Chondrocyte (in vitro differentiated cells): ENCODE results near the gene GPR25. TPM values are rescaled to one million over a fixed set of nuclear protein-coding genes. Genes with fewer than 3 reads are reported as not detected.

Experiments used
- DNase-seq: peaks from one replicate; pipeline ENCODE4 v3.0.0; 2021; ENCODE audit warnings: mixed read lengths, low spot score
- H3K27ac Mint-ChIP-seq: one replicate; pipeline ENCODE4 v1.8.0; 2021; ENCODE audit warnings: mild to moderate bottlenecking, moderate library complexity, mixed read lengths; ENCODE audit not compliant: unreplicated experiment
- H3K27me3 Mint-ChIP-seq: 2 replicates; pipeline ENCODE4 v1.8.0; 2021; ENCODE audit warnings: low read depth, mixed read lengths
- H3K36me3 Mint-ChIP-seq: 2 replicates; pipeline ENCODE4 v1.8.0; 2021; ENCODE audit warnings: low read depth, mixed read lengths
- H3K4me1 Mint-ChIP-seq: 2 replicates; pipeline ENCODE4 v1.8.0; 2021; ENCODE audit warnings: low read depth, mild to moderate bottlenecking, mixed read lengths
- H3K4me3 Mint-ChIP-seq: one replicate; pipeline ENCODE4 v1.8.0; 2021; ENCODE audit warnings: mild to moderate bottlenecking, moderate library complexity, mixed read lengths; ENCODE audit not compliant: unreplicated experiment
- H3K9me3 Mint-ChIP-seq: 2 replicates; pipeline ENCODE4 v1.8.0; 2021; ENCODE audit warnings: low read depth, mixed read lengths
- CTCF ChIP-seq: fragments of 200-600 bp; sonication (generic); IDR thresholded peaks from 2 replicates; pipeline ENCODE4 v1.5.0; 2021; ENCODE audit warnings: antibody characterized with exemption, mild to moderate bottlenecking, moderate library complexity
- total RNA-seq: library from RNA; stranded (reverse); gene quantifications from 3 replicates; pipeline ENCODE4 v1.2.1, GENCODE V29; 2021

Gene GPR25
- total RNA-seq, 1 donor from 2014 or later, result not detected

GRCh38 chr1:200919386-200919785, 46.6 kb downstream of the GPR25 start:
- no peak overlapping the region for H3K27ac Mint-ChIP-seq

GRCh38 chr1:200921571-200922110, 48.9 kb downstream of the GPR25 start:
- Mint-ChIP-seq H3K4me3 (no peak overlapping the region), H3K9me3 (no peaks in the 10 kb centered on the region)

More at GRCh38 chr1:200919386-200919785, 46.6 kb downstream of the GPR25 start:
- Mint-ChIP-seq H3K4me3 (no peak overlapping the region), H3K4me1 (peaks cover 25% of the 10 kb centered on the region), H3K9me3 (no peaks in the 10 kb centered on the region), H3K36me3 (no peaks in the 10 kb centered on the region), H3K27me3 (no peaks in the 10 kb centered on the region)
- no peak for TF ChIP-seq CTCF
- DNase-seq, result peak; percentile 47

GRCh38 chr1:200922406-200922805, 49.6 kb downstream of the GPR25 start:
- Mint-ChIP-seq H3K27ac (no peak overlapping the region), H3K4me1 (peaks cover 31% of the 10 kb centered on the region)
- no peak for TF ChIP-seq CTCF

More at GRCh38 chr1:200921571-200922110, 48.9 kb downstream of the GPR25 start:
- H3K36me3 Mint-ChIP-seq, result no peaks in the 10 kb centered on the region
- H3K4me1 Mint-ChIP-seq, result peaks cover 34% of the 10 kb centered on the region
- TF ChIP-seq CTCF, result no peak
- no peak overlapping the region for H3K27ac Mint-ChIP-seq
- H3K27me3 Mint-ChIP-seq, result no peaks in the 10 kb centered on the region
- DNase-seq, result peak; percentile 49

GRCh38 chr1:200923601-200924000, 50.8 kb downstream of the GPR25 start:
- H3K27ac Mint-ChIP-seq, result peak overlapping the region; percentile 3
- no peak for TF ChIP-seq CTCF
- H3K27me3 Mint-ChIP-seq, result no peaks in the 10 kb centered on the region
- no peaks in the 10 kb centered on the region for H3K9me3 Mint-ChIP-seq
- H3K4me1 Mint-ChIP-seq, result peaks cover 30% of the 10 kb centered on the region
- no peak overlapping the region for H3K4me3 Mint-ChIP-seq
- H3K36me3 Mint-ChIP-seq, result no peaks in the 10 kb centered on the region
- no peak for DNase-seq

More at GRCh38 chr1:200922406-200922805, 49.6 kb downstream of the GPR25 start:
- DNase-seq, result no peak
- Mint-ChIP-seq H3K4me3 (no peak overlapping the region), H3K36me3 (no peaks in the 10 kb centered on the region), H3K27me3 (no peaks in the 10 kb centered on the region), H3K9me3 (no peaks in the 10 kb centered on the region)

Other genes with a start within 250 kb of the GPR25 start
- gene DDX59, start 203.1 kb upstream of the GPR25 start, total RNA-seq, result 13.3 to 15.9 TPM (median 13.7 TPM) in 3 replicates
- gene CAMSAP2, start 134.1 kb upstream of the GPR25 start, total RNA-seq, result 46.7 to 51.8 TPM (median 51.7 TPM) in 3 replicates
- gene INAVA, start 21.9 kb downstream of the GPR25 start, total RNA-seq, result 3.8 to 6.8 TPM (median 5.0 TPM) in 3 replicates
- gene KIF21B, start 150.7 kb downstream of the GPR25 start, total RNA-seq, result 1.1 to 2.6 TPM (median 2.6 TPM) in 3 replicates
- gene CACNA1S, start 239.4 kb downstream of the GPR25 start, total RNA-seq, result 0.07 to 0.46 TPM (median 0.40 TPM) in 3 replicates